Measurements from ENCODE around the gene PPP1R9A.

PPP1R9A gene

GRCh38 chr7:95026018-95026417 lies 118.6 kb downstream of the PPP1R9A start:
- H3K36me3 ChIP-seq: no peaks in the 10 kb centered on the region
- DNase-seq: no peak
- H3K4me1 ChIP-seq: peaks cover 0 to 3% (median 0%) of the 10 kb centered on the region in 4 donors
- H3K27me3 ChIP-seq: no peaks in the 10 kb centered on the region
- intact Hi-C loops (cut with DNase I; ENCODE audit: low total_unique reads): no loop called here
- no peak overlapping the region for H3K27ac ChIP-seq
- no peak overlapping the region for H3K4me3 ChIP-seq
- TF ChIP-seq CTCF (IDR thresholded peaks at IDR 0.05): no peak
- H3K9me3 ChIP-seq: peaks cover 0 to 4% (median 0%) of the 10 kb centered on the region in 3 donors

GRCh38 chr7:95026421-95027072 lies 119.2 kb downstream of the PPP1R9A start:
- no peaks in the 10 kb centered on the region for H3K36me3 ChIP-seq
- H3K27me3 ChIP-seq: no peaks in the 10 kb centered on the region
- H3K27ac ChIP-seq: no peak overlapping the region
- intact Hi-C loops (cut with DNase I; ENCODE audit: low total_unique reads): no loop called here
- peaks cover 0 to 3% (median 0%) of the 10 kb centered on the region in 4 donors for H3K4me1 ChIP-seq
- no peak overlapping the region for H3K4me3 ChIP-seq
- no peak for TF ChIP-seq CTCF (IDR thresholded peaks at IDR 0.05)
- no peak for DNase-seq
- H3K9me3 ChIP-seq: peaks cover 0 to 2% (median 0%) of the 10 kb centered on the region in 3 donors

GRCh38 chr7:95027234-95027872 lies 120.0 kb downstream of the PPP1R9A start:
- no peaks in the 10 kb centered on the region for H3K9me3 ChIP-seq
- H3K4me3 ChIP-seq: no peak overlapping the region
- intact Hi-C loops (cut with DNase I; ENCODE audit: low total_unique reads): no loop called here
- H3K27me3 ChIP-seq: no peaks in the 10 kb centered on the region
- DNase-seq: no peak
- no peaks in the 10 kb centered on the region for H3K36me3 ChIP-seq
- H3K4me1 ChIP-seq: peaks cover 0 to 3% (median 0%) of the 10 kb centered on the region in 4 donors
- no peak for TF ChIP-seq CTCF (IDR thresholded peaks at IDR 0.05)
- H3K27ac ChIP-seq: no peak overlapping the region

GRCh38 chr7:95028683-95029082 lies 121.3 kb downstream of the PPP1R9A start:
- no peak for TF ChIP-seq CTCF (IDR thresholded peaks at IDR 0.05)
- Histone ChIP-seq H3K36me3 (no peaks in the 10 kb centered on the region), H3K4me1 (peaks cover 0 to 3% (median 0%) of the 10 kb centered on the region in 4 donors), H3K4me3 (no peak overlapping the region), H3K27me3 (no peaks in the 10 kb centered on the region), H3K27ac (no peak overlapping the region), H3K9me3 (no peaks in the 10 kb centered on the region)
- intact Hi-C loops (cut with DNase I; ENCODE audit: low total_unique reads): no loop called here
- DNase-seq: no peak

GRCh38 chr7:95035295-95035694 lies 127.9 kb downstream of the PPP1R9A start:
- no peak for TF ChIP-seq CTCF (IDR thresholded peaks at IDR 0.05)
- H3K9me3 ChIP-seq: no peaks in the 10 kb centered on the region
- H3K36me3 ChIP-seq: no peaks in the 10 kb centered on the region
- no peak for DNase-seq
- H3K4me3 ChIP-seq: no peak overlapping the region
- intact Hi-C loops (cut with DNase I; ENCODE audit: low total_unique reads): no loop called here
- no peaks in the 10 kb centered on the region for H3K27me3 ChIP-seq
- no peaks in the 10 kb centered on the region for H3K4me1 ChIP-seq
- H3K27ac ChIP-seq: no peak overlapping the region
